SU-DHL-6 (cell line): ENCODE data around the gene SNX14.

Experiments used
- EZH2phosphoT487 ChIP-seq: fragments of 200-600 bp; sonication (generic), shearing (Covaris generic); conservative IDR thresholded peaks from 2 replicates; pipeline ENCODE4 v1.6.1; 2018; ENCODE audit warnings: mild to moderate bottlenecking, antibody characterized with exemption, low read length, moderate library complexity, mixed read lengths
- TF ChIP-seq, protein P1 (sequence below): fragments of 200-600 bp; sonication (generic); IDR thresholded peaks from one replicate; pipeline ENCODE4 v1.5.1; 2017; ENCODE audit warnings: antibody characterized with exemption, mild to moderate bottlenecking, low read length, moderate library complexity; ENCODE audit not compliant: insufficient read depth, poor library complexity, severe bottlenecking

DNA sequence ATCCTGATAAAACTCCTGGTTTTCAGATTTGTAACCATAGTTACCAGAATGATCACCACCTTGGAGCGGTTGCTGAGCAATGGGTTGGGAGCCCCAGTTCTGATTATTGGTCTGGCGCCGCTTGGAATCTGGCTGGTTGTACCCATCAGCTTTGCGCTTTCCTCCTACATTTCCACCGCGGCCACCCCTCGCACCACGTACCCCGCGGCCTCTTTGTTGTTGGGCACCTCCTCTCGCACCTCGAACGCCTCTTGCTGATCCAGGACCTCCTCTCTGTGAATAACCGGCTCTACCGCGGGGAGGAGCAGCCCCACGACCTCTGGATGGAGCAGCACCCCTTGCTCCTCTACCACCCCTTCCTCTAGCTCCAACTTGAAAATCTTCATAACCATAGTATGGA lies 21.1 kb upstream of the SNX14 start:
- TF ChIP-seq, protein P1, sequence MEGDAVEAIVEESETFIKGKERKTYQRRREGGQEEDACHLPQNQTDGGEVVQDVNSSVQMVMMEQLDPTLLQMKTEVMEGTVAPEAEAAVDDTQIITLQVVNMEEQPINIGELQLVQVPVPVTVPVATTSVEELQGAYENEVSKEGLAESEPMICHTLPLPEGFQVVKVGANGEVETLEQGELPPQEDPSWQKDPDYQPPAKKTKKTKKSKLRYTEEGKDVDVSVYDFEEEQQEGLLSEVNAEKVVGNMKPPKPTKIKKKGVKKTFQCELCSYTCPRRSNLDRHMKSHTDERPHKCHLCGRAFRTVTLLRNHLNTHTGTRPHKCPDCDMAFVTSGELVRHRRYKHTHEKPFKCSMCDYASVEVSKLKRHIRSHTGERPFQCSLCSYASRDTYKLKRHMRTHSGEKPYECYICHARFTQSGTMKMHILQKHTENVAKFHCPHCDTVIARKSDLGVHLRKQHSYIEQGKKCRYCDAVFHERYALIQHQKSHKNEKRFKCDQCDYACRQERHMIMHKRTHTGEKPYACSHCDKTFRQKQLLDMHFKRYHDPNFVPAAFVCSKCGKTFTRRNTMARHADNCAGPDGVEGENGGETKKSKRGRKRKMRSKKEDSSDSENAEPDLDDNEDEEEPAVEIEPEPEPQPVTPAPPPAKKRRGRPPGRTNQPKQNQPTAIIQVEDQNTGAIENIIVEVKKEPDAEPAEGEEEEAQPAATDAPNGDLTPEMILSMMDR: no peak
- TF ChIP-seq EZH2phosphoT487: no peak
